Thyroid gland (tissue), 4 donors: ENCODE results near the gene SULT2B1. TPM values are rescaled to one million over a fixed set of nuclear protein-coding genes. Genes with fewer than 3 reads are reported as not detected.
"Not testable (repeated sequence)": the region's sequence is repeated elsewhere in the genome, so short reads cannot be mapped to it uniquely, and the experiment has no call there.

Source experiments
- DNase-seq, 2 donors: peaks; one replicate each; pipeline ENCODE4 v3.0.0-alpha.2; 2019
- H3K27ac ChIP-seq, 3 donors: fragments of 200-600 bp; sonication (generic); 1 replicate in 2 of 3; 2 replicates in 1 of 3; pipeline ENCODE4 v1.5.1; 2016 to 2019; ENCODE audit warnings: mild to moderate bottlenecking in 1 of 3, moderate library complexity in 1 of 3
- H3K27me3 ChIP-seq: fragments of 200-600 bp; sonication (generic); one replicate; pipeline ENCODE4 v1.5.1; 2019
- H3K36me3 ChIP-seq, 2 donors: fragments of 200-600 bp; sonication (generic); one replicate each; pipeline ENCODE4 v1.5.1; 2016 to 2019
- H3K4me1 ChIP-seq, 2 donors: fragments of 200-600 bp; sonication (generic); one replicate each; pipeline ENCODE4 v1.5.1; 2017 to 2019
- H3K4me3 ChIP-seq, 3 donors: fragments of 200-600 bp; sonication (generic); replicated peaks in 1 of 3; 1 replicate in 2 of 3; 2 replicates in 1 of 3; pipeline ENCODE4 v1.5.1; 2016; ENCODE audit warnings: mild to moderate bottlenecking in 1 of 3
- H3K9me3 ChIP-seq: fragments of 200-600 bp; sonication (generic); one replicate; pipeline ENCODE4 v1.5.1; 2017
- POLR2A ChIP-seq, 2 donors: fragments of 450-650 bp; IDR thresholded peaks; one replicate each; pipeline ENCODE4 v1.6.1; 2017; ENCODE audit warnings: antibody characterized with exemption in 2 of 2, mild to moderate bottlenecking in 2 of 2, moderate library complexity in 1 of 2
- WGBS, 2 donors: methylation state at CpG; one replicate each; pipeline ENCODE4 v1.1.5; 2017; 5-methylcytosine and 5-hydroxymethylcytosine counted together
- intact Hi-C: fragments of 100-400 bp; cut with DNase I; formaldehyde crosslinking; loops from one replicate; pipeline ENCODE4 v1.15.1; 2023
- total RNA-seq, 4 donors: library from RNA; depleted of rRNA; stranded (reverse); fragments of >200 nt; gene quantifications; one replicate each; pipeline ENCODE4 v1.2.3, GENCODE V29; 2016
- TF ChIP-seq, protein P1 (sequence below), 6 experiments: fragments of 200-600 bp in 3 of 6; fragments of 450-650 bp in 3 of 6; sonication (generic) in 3 of 6; IDR thresholded peaks; one replicate each; pipeline ENCODE4 v1.5.1; 2016 to 2019; ENCODE audit warnings: antibody characterized with exemption in 6 of 6, mild to moderate bottlenecking in 2 of 6, inconsistent platforms in 1 of 6, moderate library complexity in 1 of 6

Gene SULT2B1
- total RNA-seq, 4 donors from 2014 or later, result 0.54 to 0.88 (median 0.78) TPM; not detected in 1

DNA sequence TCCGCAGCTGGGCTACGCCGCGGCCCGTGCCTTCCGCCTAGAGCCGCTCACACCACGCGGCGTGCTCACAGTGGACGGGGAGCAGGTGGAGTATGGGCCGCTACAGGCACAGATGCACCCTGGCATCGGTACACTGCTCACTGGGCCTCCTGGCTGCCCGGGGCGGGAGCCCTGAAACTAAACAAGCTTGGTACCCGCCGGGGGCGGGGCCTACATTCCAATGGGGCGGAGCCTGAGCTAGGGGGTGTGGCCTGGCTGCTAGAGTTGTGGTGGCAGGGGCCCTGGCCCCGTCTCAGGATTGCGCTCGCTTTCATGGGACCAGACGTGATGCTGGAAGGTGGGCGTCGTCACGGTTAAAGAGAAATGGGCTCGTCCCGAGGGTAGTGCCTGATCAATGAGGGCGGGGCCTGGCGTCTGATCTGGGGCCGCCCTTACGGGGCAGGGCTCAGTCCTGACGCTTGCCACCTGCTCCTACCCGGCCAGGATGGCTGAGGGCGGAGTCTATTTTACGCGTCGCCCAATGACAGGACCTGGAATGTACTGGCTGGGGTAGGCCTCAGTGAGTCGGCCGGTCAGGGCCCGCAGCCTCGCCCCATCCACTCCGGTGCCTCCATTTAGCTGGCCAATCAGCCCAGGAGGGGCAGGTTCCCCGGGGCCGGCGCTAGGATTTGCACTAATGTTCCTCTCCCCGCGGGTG lies 77.8 kb downstream of the SULT2B1 start:
- peaks cover 4 to 5% of the 10 kb centered on the region in 2 donors for H3K36me3 ChIP-seq
- H3K4me1 ChIP-seq, result peaks cover 22 to 39% of the 10 kb centered on the region in 2 donors
- H3K27ac ChIP-seq, result peak overlapping the region in 2 of 3 donors; percentile 13 to 73

DNA sequence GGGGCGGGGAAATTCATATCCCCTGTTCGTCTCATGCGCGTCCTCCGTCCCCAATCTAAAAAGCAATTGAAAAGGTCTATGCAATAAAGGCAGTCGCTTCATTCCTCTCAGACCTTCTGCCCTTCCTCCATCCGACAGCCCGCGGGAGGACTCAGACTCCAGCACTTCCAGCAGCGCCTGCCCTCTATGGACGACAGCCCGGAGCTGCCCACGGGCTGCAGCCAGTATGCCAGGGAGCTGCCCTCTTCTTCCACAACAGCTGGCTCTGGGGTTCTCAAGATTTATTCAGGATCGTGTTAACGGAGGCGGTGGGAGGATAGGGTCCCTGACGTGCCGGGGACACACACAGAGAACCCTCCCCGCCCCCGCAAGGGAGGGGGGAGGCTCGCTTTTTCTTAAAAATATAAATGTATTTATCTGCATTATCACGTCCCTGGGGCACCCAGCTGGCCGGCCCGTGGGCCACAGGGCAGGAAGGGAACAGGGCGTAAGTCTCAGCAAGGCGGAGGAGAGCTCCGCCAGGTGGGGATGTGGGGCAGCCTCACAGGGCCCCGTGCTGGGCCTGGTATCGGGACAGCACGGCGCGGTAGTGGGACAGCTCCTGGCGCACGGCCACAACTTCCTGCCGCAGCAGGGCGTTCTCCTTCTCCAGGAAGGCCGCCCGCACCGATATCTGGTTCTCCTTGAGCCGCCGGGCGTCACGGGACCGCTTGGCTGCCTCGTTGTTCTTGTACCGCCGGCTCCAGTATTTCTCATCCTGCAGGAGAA lies 78.5 kb downstream of the SULT2B1 start:
- H3K4me1 ChIP-seq, result peaks cover 23 to 39% of the 10 kb centered on the region in 2 donors
- H3K36me3 ChIP-seq, result peaks cover 4 to 5% of the 10 kb centered on the region in 2 donors
- H3K9me3 ChIP-seq, result no peaks in the 10 kb centered on the region
- no peak overlapping the region for H3K4me3 ChIP-seq
- WGBS, 2 donors, result 61 to 66% methylated on average over 25 to 41 of the region's 47 CpGs
- H3K27me3 ChIP-seq, result no peaks in the 10 kb centered on the region
- intact Hi-C loops, result no loop called here
- no peak for TF ChIP-seq POLR2A (IDR thresholded peaks at IDR 0.05)
- TF ChIP-seq, protein P1, sequence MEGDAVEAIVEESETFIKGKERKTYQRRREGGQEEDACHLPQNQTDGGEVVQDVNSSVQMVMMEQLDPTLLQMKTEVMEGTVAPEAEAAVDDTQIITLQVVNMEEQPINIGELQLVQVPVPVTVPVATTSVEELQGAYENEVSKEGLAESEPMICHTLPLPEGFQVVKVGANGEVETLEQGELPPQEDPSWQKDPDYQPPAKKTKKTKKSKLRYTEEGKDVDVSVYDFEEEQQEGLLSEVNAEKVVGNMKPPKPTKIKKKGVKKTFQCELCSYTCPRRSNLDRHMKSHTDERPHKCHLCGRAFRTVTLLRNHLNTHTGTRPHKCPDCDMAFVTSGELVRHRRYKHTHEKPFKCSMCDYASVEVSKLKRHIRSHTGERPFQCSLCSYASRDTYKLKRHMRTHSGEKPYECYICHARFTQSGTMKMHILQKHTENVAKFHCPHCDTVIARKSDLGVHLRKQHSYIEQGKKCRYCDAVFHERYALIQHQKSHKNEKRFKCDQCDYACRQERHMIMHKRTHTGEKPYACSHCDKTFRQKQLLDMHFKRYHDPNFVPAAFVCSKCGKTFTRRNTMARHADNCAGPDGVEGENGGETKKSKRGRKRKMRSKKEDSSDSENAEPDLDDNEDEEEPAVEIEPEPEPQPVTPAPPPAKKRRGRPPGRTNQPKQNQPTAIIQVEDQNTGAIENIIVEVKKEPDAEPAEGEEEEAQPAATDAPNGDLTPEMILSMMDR (IDR thresholded peaks at IDR 0.05), result no peak
- DNase-seq, result peak; percentile 36 to 42
- peak overlapping the region; percentile 56 to 73 (median 62) for H3K27ac ChIP-seq

More for the DNA sequence above, 77.8 kb downstream of the SULT2B1 start:
- peak in 1 of 2 donors; percentile 16 for TF ChIP-seq POLR2A (IDR thresholded peaks at IDR 0.05)
- TF ChIP-seq, protein P1 (IDR thresholded peaks at IDR 0.05), result no peak
- Histone ChIP-seq H3K27me3 (no peaks in the 10 kb centered on the region), H3K4me3 (no peak overlapping the region), H3K9me3 (no peaks in the 10 kb centered on the region)
- intact Hi-C loops, result no loop called here
- DNase-seq, result peak; percentile 19 to 27
- 63 to 72% methylated on average over 26 to 35 of the region's 48 CpGs for WGBS, 2 donors

DNA sequence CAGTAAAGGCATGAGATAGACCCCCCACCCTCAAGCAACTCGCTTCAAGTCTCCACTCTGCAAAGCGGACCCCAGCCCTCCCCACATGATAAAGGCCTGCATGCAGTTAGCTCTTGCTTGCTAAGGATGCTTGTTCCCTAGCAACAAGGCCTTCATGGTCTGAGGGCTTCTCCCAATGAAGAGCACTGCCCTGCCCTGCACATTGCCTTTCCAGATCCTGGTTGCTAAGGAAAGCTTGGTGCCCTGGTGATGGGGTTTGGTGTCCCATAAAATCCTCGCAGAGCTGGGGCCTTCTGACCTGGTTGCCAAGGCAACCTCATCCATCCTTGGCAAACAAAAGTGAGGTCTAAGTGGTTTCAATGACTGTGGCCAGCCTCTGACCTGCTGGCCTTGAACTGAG lies 79.3 kb downstream of the SULT2B1 start:
- peaks cover under 1% of the 10 kb centered on the region in 2 donors for H3K36me3 ChIP-seq
- H3K4me3 ChIP-seq, result no peak overlapping the region
- 67 to 70% methylated on average over 2 to 3 of the region's 3 CpGs for WGBS, 2 donors
- H3K27ac ChIP-seq, result peak overlapping the region; percentile 33 to 73 (median 56)
- no peak for DNase-seq
- H3K4me1 ChIP-seq, result peaks cover 23 to 41% of the 10 kb centered on the region in 2 donors
- H3K9me3 ChIP-seq, result no peaks in the 10 kb centered on the region
- TF ChIP-seq, protein P1 (IDR thresholded peaks at IDR 0.05), result no peak
- no peak for TF ChIP-seq POLR2A (IDR thresholded peaks at IDR 0.05)
- H3K27me3 ChIP-seq, result no peaks in the 10 kb centered on the region
- intact Hi-C loops, result no loop called here

DNA sequence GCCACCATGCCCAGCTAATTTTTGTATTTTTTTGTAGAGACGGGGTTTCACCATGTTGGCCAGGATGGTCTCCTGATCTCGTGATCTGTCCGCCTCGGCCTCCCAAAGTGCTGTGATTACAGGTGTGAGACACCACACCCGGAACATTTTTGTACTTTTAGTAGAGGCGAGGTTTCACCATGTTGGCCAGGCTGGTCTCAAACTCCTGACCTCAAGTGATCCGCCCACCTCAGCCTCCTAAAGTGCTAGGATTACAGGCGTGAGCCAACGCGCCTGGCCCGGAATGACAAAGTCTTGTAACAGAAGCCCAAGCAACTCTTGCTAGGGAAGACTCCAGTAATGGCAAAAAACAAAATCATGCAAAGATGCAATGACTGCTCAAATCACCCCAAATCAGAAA lies 80.3 kb downstream of the SULT2B1 start:
- peaks cover 23 to 50% of the 10 kb centered on the region in 2 donors for H3K4me1 ChIP-seq
- H3K27me3 ChIP-seq, H3K9me3 ChIP-seq, H3K4me3 ChIP-seq, DNase-seq, H3K36me3 ChIP-seq, intact Hi-C loops: not testable (repeated sequence)
- 91 to 94% methylated on average over 11 of the region's 11 CpGs for WGBS, 2 donors
- H3K27ac ChIP-seq, result peak overlapping the region; percentile 98 to 99 (median 99)

DNA sequence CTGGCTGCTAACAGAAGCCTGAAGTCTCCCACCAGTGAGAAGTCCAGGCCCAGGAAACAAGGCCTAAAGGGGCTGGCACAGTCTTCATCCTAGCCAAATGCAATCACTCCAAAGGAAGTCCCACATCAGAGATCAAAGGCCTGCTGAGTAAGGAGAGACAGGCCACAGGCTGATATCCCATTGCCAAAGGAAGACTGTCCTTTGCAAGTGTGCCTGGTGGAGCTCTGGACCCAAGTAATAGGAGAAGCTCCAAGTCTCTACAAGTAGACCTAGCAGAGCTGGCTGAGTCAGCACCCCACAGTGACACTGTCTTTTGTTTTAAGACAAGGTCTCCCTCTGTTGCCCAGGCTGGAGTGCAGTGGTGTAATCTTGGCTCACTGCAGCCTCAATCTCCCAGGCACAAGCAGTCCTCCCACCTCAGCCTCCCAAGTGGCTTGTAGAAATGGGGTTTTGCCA lies 80.7 kb downstream of the SULT2B1 start:
- Histone ChIP-seq H3K4me1 (peaks cover 23 to 50% of the 10 kb centered on the region in 2 donors), H3K27me3 (no peaks in the 10 kb centered on the region), H3K9me3 (no peaks in the 10 kb centered on the region), H3K4me3 (no peak overlapping the region), H3K27ac (peak overlapping the region; percentile 98 to 99 (median 99)), H3K36me3 (no peaks in the 10 kb centered on the region)
- TF ChIP-seq, protein P1 (IDR thresholded peaks at IDR 0.05), result no peak
- no peak for TF ChIP-seq POLR2A (IDR thresholded peaks at IDR 0.05)
- peak in 1 of 2 donors; percentile 50 for DNase-seq
- intact Hi-C loops, result no loop called here
